Activated CD4-positive, alpha-beta T cell treated with anti-CD3 and anti-CD28 coated beads, Interleukin-2, amount 50 U/mL, for 48 hours (primary cell): ENCODE results near the gene CYB5D1.
"Not testable (repeated sequence)": the region's sequence is repeated elsewhere in the genome, so short reads cannot be mapped to it uniquely, and the experiment has no call there.

Source experiments
- DNase-seq, 2 experiments: peaks; one replicate each; pipeline ENCODE4 v3.0.0-alpha.2; 2020

Gene CYB5D1

DNA sequence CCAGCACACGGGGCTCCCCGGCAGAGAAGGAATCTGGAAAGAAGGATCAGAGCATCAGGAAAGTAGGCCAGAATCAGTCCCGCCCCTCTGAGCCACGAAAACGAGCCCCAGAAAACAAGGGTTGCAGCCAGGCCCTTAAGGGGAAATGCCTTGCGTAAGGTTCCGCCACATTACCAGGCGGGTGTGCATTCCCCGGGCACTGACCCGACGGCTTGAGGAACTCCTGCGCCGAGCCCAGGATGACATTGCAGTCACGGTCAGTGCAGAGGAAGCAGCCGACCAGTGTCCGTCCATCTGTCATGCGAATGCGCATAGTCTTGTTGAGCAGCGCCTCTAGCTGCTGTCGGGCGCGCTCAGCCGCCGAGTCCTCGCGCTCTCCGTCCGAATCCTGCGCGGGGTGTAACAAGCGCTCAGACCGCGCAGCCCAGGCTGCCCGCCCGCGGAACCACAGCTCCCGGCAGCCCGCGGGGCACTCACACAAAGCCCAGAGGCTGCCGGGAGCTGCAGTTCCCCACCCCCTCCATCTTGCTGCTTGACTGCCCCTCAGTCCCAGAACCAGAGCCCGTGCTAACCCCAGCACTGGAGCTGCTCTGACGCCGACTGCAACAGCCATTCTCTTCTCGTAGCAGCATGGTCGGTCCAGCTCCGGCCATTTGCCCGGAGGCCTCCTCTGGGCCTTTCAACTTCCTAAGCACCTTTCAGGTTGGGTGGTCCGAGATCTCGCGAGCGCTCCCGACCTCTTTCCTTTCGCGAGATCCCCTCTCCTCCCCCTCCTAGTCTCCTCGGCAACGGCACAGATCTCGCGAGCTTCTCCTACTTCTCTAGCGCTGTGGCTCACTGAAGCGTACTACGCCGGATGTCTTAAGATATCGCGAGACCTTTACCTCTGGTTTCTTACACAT, 741 bp upstream of the CYB5D1 start, which contains the start of gene NAA38:
TSS of gene NAA38 (minus strand) at position 749 of the 902 bp plus-strand sequence. CDS start at position 653, 96 bp downstream.
- DNase-seq: peak; percentile 90 to 94

DNA sequence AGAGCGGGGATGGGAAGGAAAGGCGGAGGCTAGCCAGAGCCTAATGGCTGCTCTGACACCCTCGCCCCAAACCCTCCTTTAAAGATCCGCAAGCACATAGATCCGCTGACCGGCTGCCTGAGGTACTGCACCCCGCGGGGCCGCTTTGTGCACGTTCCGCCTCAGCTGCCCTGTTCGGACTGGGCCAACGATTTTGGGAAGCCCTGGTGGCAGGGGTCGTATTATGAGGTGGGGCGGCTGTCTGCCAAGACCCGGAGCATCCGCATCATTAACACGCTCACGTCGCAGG, 663 bp downstream of the CYB5D1 start:
- peak in 1 of 2 experiments; percentile 48 for DNase-seq

DNA sequence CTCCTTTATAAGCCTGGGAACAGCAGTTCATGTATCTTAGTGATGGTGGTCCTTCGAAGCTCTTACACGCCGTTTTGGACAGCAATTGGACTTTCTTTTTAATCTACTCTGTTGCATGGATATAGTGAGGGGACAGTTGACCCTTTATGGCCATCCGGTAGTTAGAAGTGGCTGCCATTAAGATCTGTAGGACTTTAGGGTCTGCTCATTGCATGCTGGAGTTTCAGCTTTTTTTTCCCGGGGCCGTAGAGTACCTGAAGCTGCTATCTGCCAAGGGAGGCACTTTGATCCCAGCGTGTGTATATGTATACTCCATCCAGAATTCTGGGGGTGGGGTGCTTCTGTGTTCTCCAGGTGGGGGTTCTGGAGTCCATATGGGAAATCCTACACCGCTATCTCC, 1.2 kb downstream of the CYB5D1 start:
- DNase-seq: no peak

DNA sequence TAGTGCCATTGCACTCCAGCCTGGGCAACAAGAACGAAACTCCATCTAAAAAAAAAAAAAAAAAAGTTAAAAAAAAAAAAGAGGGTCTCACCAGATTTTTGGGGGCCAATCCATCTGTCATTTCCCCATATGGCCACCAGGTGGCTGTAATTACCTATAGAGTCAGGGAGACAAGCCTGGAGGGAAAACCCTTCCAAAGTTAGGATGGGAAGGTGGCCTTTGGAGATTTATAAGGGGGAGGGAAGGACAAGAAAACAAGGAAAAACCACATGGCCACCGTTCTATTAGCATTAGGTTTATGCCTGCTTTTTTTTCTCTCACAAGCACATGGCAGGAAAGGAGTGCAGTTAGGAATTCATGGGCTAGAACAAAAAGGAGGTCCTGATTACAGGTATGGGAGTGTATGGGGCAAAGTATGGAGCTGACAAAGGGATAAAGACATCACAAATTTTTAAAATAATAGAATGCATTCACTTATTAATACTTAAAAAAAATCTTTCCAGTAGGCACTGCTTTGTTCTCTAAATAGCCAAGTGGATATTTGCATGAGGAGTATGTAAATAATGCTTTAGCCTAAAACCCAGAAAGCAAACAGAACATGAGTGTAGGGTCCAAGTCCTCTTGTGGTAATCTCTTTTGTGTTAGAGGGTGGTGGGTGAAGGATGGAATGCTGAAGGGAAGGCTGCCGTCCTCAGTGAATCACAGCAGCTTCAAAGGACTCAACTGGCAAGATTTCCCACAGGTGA, 5.1 kb downstream of the CYB5D1 start:
- DNase-seq: peak in 1 of 2 experiments; percentile 51

DNA sequence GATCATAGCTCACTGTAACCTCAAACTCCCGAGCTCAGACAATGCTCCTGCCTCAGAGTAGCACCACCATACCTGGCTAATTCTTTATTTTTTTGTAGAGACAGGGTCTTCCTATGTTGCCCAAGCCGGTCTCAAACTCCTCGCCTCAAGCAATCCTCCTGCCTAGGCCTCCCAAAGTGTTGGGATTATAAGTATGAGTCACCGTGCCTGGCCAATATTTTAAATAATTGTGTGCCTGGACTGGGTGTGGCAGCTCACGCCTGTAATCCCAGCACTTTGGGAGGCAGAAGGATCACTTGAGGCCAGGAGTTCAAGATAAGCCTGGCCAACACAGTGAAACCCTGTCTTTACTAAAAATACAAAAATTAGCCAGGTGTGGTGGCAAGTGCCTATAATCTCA, 6.6 kb downstream of the CYB5D1 start:
- not testable (repeated sequence) for DNase-seq

DNA sequence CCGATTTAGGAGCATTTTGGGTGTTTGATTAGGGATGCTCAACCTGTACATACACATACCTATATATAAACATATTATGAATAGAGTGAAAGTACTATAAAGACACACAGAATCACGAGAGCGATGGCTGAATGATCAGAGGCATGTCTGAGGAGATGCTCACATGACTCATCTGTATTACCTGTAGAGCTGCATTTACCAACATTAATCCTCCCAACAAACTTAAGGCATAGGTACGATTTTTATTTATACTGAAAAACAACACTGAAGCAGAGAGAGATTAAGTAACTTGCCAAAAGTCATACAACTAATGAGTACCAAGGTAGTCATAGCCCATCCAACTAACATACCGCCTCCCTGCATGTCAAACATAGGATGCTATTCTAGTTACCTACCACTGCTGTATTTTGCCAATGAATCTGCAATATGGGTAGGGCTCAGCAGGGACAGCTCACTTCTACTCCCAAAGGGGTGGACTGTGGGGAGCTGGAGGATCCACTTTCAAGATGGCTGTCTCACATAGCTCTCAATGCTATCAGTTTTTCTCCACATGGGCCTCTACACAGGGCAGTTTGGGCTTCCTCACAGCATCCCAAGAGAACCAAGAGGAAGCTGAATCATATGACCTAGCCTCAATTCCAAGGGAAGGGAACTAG, 7.3 kb downstream of the CYB5D1 start:
- no peak for DNase-seq

DNA sequence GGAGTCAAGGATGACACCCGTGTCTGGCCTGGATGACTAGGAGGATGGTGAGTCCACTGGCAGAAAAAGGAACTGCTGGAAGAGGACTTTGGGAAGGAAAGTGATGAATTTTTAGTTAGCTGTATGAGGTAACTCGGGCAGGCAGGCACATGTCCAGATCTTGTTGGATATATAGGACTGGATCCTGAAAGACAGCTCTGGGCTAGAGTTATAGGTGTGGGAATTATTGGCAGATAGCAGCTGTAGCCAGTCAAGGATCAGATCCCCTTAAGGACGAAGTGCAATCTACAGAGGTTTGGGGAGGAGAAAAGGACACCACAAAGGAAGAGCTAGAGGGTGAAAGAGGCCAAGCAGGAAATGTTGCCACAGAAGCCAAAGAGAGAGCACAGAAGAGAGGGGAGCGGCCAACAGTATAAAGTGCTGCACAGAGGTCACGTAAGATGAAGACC, 10.1 kb downstream of the CYB5D1 start:
- no peak for DNase-seq

DNA sequence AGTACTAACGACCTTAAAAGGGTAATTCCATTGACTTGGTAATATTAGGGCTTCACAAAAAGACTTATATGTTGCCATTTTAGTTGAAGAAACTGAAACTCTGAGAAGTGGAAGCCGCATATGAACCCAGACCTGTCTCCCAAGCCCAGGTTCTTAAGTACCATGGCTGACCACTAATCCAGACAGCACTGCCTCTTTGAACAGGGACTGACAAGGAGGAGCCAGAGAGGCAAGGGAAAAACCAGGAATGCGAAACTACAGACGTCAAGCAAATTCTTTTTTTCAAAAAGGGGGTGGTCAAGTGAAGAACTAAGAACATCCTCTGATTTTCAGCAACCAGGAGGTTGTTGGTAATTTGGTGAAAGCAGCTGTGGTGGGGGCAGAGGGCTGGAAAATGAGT, 15.2 kb downstream of the CYB5D1 start:
- no peak for DNase-seq

DNA sequence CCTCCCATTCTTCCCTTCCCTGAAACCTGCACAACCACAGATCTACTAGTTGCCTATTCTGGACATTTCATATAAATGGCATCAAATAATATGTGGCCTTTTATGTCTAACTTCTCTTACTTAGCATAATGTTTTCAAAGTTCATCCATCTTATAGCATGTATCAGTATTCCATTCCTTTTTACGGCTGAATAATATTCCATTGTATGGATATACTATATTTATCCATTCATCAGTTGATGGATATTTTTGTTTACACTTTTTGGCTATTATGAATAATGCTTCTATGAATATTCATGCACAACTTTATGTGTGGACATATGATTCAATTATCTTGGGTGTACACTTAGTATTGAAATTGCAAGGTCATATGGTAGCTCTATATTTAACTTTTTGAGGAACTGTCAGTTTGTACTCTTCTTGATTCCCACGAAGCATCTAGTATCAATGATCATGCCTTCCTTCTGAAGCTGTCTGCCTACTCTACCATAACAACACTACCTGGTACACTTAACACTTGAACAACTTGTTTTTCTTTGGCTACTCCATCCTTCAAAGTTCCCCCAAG, 18.1 kb downstream of the CYB5D1 start:
- DNase-seq: no peak

DNA sequence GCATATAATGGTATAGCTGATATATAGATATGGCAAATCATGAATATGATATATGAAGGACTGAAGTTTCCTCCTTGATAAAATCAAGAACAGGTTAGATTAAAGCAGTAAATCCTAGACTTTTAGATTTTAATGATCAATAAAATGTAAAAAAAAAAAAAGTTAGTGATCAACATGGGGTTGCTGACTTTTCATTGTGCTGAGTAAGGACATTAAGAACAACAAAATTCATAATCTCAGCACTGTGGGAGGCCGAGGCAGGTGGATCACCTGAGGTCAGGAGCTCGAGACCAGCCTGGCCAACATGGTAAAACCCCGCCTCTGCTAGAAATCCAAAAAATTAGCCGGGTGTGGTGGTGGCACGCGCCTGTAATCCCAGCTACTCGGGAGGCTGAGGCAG, 20.4 kb downstream of the CYB5D1 start:
- DNase-seq: no peak

DNA sequence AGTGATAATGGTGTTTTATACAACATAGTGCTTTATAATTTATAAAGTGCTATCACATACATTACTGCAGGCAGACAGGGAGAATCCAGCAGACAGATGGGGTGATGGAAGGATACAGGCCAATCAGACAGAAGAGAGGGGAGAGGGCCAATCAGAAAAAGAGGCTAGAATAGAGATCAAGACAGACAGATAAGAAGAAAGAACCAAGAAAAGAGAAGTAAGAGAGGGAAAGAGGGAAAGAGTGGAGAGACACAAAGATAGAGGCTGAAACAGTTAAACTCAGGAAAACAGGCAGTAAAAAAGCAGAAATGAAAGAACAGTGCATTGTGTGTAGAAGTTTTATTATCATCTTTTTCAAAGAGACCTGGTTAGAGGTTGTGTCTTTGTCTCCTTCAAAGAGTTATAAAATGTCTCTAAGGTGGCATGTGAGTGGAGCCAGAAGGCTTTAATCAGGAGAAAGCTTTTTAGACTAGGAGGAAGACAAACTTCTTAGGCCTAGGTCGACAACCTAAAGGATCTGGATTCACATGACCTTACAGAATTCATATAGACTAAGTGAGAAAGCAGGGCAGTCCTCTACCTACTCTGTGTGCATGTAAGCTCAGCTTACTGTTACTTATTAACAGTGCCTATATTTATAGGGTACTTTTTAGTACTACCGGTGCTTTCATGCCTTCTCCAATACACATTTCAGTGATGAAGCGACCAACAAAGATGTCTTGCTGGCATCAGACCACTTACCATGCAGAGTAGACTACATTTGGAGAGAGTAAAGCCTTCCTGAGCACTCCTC, 22.5 kb downstream of the CYB5D1 start:
- DNase-seq: no peak

DNA sequence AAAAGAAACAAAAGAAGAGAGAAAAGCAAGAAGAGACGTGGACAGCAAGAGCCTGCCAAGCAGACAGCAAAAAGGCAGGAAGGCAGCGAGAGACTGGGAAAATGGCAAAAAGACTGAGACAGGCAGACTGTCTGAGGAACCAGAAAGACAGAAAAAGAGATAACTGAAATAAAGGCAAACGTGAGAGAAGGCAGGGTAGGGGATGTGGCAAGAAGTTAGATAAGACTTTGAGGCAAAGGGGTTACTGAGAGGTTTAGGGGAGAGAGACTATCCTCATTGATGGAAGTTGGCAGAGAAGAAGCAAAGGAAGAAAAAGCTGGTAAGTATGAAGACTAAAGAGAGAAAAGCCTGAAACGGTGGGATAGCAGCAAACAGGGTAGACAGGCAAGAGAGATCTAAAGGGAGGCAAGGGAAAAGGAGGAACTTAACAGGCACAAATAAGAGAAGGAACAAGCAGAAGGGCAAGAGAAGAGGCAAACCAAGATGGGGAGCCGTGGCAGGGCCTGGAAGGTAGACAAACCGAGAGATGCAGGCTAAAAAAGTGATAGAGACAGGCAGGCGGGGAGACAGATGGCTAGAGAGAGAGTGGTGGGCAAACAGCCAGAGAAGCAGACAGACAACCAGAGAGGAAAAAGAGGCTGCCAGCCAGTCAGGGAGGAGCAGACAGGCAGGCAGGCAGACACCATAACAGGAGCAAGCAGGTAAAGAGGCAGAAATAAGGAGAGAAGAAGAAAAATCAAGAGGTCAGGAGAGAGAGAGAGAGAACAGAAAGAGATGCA, 23.7 kb downstream of the CYB5D1 start:
- no peak for DNase-seq

DNA sequence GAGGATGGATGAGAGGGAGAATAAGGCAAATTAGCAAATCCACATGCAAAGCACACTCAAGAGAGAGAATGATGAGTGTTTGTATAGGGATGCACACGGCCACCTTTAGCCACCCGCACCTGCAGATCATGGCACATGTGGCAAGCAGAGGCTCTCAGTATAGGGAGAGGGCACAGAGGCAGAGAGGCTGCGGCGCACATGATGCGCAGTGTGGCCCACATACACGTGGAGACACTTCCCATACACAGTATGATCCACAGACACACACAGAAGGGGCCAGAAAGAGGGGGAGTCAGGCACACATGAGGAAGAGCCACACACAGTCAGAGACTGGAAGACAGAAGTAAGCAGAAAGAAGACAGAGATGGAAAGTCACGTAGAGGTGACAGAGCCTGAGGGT, 24.3 kb downstream of the CYB5D1 start:
- DNase-seq: peak in 1 of 2 experiments; percentile 12

DNA sequence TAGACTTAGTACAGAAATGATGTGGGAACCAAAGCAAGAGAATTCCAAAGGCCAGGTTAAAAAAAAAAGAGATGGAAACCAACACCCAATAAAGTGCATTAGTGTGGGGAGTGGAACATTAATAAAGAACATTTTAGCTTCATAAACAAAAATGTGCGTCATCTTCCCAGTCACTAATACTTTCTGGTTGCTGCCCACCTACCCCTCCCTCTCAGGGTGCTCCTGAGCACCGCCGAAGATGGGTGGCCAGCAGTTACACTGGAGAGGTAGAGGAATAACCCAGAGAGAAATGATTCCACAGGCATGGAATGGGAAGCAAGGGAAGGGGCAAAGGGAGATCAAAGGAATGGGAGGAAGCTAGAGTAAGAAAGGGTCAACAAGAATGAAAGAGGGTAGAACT, 24.8 kb downstream of the CYB5D1 start:
- no peak for DNase-seq

DNA sequence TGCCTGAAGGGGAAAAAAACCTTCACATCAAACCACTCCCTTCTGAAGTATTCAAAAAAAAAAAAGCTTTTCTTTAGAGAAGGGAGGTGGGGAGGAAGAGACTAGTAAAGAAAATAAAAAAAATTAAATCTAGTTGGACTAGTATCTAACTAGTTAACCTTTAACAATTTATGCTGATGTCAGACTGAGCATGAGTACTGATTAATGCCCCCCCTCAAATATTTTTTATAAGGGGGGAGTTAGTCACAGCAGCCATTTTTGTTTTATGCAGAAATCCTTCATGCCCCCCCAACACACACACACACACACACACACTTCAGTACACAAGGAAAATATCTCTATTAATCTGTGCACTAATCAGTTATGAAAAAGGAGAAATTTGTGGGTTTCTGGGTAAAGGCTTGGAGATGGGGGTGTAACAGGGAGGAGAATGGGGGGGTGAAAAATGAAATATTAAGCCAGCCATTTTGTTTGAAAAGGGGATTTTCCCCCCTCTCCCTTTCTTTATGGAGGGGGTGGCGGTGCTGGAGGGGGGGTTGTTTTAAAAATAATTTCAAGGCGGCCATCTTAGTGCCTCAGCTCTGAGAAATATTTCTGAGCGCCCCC, 26.1 kb downstream of the CYB5D1 start:
- peak; percentile 33 to 35 for DNase-seq

DNA sequence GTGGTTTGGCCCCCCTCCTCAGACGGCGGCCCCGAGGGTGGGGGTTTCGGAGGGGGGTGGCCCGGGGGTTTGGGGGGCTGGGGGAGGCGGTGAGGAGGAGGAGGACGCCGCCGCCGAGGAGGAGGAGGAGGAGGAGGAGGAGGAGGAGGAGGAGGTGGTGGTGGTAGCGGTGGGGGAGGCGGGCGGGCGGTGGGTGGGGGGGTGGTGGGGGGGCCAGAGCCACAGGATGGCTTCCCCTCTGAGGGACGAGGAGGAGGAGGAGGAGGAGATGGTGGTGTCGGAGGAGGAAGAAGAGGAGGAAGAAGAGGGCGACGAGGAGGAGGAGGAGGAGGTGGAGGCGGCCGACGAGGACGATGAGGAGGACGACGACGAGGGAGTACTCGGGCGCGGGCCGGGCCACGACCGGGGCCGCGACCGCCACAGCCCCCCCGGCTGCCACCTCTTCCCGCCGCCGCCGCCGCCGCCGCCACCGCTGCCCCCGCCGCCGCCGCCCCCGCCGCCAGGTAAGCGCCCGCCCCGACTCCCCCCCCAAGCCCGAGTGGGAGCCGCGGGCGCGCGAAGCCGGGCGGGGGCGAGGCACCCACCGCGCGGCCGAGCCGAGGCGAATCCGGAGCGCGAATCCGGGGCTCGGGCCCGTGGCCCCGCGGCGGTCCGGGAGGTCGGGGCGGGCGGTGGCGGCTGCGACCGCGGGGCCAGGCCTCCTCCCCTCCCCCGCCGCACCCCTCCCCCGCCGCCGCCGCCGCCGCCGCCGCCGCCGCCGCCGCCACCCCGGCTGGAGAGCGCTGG, 27.0 kb downstream of the CYB5D1 start:
- peak; percentile 29 to 36 for DNase-seq

DNA sequence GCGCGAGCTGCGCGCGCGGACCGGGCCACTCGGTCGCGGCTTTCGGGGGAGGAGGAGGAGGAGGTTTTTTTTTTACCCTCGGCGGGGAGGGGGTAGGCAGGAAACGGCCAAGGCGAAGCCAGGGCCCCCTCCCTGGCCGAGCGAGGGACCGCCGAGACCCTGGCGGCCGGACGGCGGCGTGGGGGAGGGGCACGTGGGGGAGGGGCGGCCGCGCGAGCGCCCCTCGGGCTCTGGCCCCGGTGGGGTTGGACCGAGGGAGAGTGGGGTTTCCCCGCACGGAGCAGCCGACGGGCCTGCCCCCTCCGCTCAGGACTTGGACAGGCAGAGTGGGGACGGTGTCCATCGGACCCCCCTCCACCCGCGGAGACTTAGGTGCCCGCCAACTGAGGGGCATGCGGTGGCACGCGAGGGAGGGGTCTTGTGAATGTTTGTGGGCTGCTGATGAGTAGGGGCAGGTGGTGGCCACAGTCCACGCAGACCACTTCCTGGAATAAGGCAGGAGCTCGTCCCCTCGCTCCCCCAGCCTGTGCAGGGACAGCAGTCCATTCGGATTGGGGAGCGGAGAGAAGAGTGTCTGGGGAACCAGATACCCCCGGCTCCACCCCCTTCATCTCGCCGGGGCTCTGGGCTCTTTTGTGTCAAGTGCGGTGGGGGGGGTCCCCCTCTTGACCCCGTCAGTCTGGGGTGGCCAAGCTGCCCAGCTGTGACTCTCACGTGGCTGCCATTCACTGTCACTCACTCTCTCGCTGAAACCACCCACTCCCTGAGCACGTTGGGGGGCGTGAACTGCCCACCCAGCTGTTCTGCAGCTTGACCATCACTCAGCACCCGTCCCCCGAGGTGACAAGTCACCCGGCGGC, 27.8 kb downstream of the CYB5D1 start:
- DNase-seq: peak; percentile 48 to 59

DNA sequence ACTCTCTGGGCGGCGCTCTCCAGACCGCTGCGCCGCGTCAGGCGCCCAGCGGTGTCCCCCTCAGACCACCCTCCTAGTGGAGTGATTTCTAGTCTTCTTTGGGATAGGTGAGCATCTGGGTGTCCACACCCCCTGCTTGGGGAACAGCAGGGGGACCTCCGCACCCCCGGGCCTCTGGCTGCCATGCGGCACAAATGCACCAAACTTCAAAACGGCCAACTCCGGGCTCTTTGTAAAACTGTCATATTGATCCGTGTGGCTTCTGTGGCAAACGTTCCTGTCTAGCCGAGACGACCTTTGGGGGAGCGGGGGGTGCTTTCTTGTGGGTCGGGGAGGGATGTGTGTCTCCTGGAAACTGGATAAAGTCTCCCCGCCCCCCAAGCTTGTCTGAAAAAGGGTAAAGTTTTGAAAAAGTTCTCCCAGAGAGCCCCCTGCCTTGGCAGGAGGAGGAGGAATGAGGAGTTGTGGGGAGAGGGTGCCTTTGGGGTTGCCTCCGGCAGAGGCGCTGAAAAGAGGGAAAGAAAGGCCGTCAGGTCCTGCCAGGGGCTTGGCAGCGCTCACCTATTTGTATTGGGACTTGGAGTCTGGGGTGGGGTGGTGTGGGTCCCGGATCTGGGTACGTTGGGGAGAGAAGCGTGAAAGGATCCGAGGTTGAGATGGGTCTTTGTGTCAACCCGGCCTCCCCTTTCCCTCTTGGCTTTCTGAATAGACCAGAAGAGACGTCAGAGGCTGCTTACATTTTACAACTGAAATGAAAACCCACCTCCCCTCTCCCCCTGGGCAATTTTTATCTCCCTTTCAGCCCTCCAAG, 28.6 kb downstream of the CYB5D1 start:
- DNase-seq: peak; percentile 60 to 68
